Stimulated activated naive CD8-positive, alpha-beta T cell treated with anti-CD3 and anti-CD28 coated beads, Interleukin-15, Interleukin-2, amounts not matched to agents 100 U/mL and 50 U/mL, for 24 hours (primary cell): ENCODE data around the gene ADPGK.
A peak's percentile ranks its signal among the peaks of the same experiment; 100 is the strongest.
"Not testable (repeated sequence)": the region's sequence is repeated elsewhere in the genome, so short reads cannot be mapped to it uniquely, and the experiment has no call there.

Experiments used
- ATAC-seq: fragments of 150-1000 bp; cut with Tn5 transposase; one replicate; pipeline ENCODE4 v1.10.0; 2021
- DNase-seq: peaks from one replicate; pipeline ENCODE4 v3.0.0; 2021

ADPGK gene

GRCh38 chr15:72749700-72750099 is 33.9 kb downstream of the ADPGK start:
- ATAC-seq (no peak), DNase-seq (no peak)

- ATAC-seq, result peak; percentile 55
- DNase-seq, result no peak
These were observed 43.3 kb downstream of the ADPGK start for GRCh38 chr15:72740219-72740618.

- no peak for ATAC-seq
- no peak for DNase-seq
These were observed 45.8 kb downstream of the ADPGK start for GRCh38 chr15:72737723-72738122.

DNA sequence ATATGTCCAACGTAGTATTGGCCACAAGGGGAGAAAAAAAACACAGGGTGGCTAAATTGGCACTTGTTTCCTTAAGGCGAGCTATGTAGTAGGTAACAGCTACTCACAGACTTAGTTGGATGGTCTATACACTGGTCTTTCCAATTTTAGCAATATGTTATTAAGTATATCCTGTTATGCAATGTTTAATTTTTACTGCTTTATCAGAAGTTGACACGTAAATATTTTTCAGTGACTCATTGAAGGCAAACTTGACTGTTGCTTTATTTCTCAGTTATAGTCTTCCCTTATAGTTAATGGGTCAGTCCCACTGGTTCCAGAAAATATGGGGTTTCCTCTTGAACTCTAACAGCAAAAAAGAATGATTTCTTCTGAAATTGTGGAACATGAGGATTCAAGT is 46.5 kb downstream of the ADPGK start:
- DNase-seq, result no peak
- no peak for ATAC-seq

DNA sequence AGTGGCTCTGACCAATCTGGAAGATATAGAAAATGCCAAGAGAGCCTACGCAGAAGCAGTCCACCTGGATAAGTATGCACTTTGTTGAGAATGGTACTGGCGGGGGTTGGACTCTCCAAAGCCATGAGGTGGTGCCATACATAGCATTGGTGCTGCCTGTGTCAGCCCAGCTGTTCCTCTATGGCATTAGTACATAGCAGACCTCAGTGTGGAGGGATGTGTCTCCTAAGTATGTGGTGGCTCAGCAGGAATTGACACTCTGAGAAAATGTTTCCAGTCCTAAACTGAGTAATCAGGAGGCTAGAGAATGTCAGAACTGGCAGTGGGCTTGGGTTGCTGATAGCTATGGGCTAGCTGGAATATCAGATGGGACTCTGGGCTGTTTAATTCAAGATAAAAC is 48.4 kb downstream of the ADPGK start:
- no peak for ATAC-seq

DNA sequence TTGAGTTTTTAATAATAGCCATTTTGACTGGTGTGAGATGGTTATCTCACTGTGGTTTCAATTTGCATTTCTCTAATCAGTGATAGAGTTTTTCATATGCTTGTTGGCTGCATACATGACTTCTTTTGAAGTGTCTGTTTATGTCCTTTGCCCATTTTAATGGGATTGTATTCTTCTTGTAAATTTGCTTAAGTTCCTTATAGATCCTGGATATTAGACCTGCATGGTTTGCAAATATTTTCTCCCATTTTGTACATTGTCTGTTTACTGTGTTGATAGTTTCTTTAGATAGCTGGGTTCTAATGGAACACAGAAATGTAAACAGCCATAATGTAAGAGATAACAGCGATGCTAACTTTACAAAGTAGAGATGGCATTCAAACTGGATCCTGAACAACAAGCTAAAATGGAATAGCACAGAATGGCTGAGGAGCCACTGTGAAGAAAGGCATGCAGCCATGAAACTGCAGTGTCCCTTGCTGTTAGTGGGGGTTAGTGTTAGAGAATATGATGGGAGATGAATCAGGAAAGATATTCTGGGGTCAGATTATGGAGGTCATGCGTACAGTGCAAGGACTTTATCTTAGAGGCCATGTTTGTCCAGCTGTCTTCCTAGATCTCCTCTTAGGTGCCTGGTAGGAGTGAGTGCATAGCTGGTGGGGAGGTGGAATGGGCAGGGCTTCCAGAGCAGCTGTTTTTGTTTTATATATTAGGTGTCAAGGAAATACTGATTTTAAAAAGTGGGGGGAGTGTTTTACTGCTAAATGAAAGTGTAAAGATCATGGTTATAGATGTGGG is 49.4 kb downstream of the ADPGK start:
- no peak for DNase-seq
- ATAC-seq, result no peak

More for the DNA sequence above, 48.4 kb downstream of the ADPGK start:
- DNase-seq, result no peak

GRCh38 chr15:72732516-72732915 is 51.0 kb downstream of the ADPGK start:
- ATAC-seq, result no peak
- DNase-seq, result no peak

DNA sequence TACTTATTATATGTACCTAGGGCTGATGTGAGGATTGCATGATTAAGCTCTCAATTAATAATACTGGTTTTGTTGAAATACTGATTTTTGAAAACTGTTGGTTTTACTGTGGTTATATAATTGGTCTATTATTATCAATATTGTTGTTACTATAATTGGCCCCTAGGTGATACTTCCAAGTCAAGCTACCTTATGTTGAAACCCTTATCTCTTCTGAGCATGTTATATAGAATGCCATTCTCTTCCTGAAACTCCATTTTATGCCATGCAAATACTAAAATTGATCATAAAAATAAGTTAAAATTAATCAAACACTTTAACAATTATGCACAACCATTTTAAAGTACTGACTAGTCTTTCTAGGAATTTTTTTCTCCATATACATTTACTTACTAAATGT is 51.5 kb downstream of the ADPGK start:
- no peak for ATAC-seq

DNA sequence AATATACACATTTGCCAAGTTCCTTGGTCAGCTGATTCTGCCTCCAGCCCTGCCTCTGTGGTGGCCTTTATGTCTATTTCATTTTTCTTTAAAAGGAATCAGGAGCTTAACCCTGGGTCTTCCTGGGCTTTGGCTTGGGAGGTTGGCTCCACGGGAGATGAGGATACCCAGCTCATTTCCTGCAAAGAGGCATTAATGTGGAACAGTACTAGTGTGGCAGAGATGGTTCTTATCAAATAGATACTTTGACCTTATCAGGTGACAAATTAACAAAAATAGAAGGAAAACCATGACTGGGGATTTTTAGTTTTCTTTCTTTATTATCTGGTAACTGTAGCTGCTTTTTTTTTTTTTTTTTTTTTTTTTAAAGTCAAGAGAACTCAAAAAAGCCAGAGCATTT is 54.7 kb downstream of the ADPGK start:
- ATAC-seq, result no peak
- DNase-seq, result no peak

More for the DNA sequence above, 51.5 kb downstream of the ADPGK start:
- DNase-seq, result no peak

DNA sequence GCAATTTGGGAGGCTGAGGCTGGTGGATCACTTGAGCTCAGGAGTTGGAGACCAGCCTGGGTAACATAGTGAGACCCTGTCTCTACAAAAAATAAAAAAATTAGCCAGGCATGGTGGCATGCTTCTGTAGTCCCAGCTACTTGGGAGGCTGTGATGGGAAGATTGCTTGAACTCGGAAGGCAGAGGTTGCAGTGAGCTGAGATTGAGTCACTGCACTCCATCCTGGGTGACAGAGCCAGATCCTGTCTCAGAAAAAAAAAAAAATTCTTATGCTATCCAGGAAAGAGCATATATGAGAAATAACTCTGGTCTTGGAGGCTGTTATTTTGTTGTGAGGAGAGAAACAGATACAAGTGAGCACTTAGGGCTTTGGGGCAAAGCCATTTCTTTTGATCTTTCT is 55.3 kb downstream of the ADPGK start:
- ATAC-seq, DNase-seq: not testable (repeated sequence)

DNA sequence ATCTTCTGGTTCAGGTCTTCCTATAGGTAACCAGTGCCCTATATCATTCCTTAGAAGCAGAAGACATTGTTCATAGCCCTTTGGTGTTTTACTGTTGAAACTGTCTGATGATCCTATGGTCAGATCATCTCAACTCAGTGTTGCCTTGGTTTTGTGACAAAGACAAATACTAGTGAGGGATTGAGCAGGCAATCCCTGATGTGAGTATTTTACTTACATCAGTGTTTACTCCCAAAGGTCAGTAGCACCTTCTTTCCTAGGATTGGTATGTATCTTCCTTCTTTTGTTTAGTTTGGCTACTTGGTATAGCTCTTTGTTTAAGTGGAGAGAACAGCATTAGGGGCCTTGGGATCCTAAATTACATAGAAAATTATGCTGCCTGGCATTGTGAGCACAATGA is 56.4 kb downstream of the ADPGK start:
- DNase-seq, result no peak
- no peak for ATAC-seq

GRCh38 chr15:72725851-72726250 is 57.7 kb downstream of the ADPGK start:
- ATAC-seq, DNase-seq: not testable (repeated sequence)

DNA sequence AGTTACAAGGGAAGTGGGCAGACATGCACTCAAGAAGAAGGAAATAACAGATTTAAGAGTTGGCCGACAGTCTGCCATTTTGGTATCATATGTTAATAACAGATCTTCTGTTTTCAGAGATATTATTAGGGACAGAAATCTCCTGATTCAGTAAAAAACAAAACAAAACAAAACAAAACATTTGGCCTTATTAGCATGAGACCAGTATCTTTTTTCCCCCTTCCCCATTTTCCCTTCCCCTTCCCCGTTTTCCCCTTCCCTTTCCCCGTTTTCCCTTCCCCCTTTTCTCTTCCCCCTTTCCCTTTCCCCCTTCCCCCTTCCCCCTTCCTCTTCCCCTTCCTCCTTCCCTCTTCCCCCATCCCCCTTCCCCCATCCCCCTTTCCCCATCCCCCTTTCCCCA is 58.1 kb downstream of the ADPGK start:
- ATAC-seq, result no peak
- DNase-seq, result no peak

DNA sequence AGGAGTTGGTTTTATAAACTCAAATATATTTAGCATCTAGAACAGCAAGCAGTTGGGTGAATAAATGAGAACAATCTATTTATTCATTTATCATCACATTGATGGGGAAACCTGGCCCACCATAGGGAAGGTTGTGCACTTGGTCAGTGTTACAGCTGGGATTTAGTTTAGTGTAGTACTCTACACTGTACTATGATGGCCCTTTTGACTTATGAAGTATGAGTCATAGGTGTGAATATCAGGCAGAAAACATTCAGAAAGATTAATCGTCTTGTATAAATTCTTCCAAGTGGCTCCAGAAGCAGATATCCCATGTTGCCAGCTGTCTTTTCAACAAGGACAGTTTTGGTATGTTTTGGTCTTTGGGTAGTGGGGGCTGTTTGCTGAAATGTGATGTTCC is 59.5 kb downstream of the ADPGK start:
- no peak for DNase-seq
- ATAC-seq, result no peak

DNA sequence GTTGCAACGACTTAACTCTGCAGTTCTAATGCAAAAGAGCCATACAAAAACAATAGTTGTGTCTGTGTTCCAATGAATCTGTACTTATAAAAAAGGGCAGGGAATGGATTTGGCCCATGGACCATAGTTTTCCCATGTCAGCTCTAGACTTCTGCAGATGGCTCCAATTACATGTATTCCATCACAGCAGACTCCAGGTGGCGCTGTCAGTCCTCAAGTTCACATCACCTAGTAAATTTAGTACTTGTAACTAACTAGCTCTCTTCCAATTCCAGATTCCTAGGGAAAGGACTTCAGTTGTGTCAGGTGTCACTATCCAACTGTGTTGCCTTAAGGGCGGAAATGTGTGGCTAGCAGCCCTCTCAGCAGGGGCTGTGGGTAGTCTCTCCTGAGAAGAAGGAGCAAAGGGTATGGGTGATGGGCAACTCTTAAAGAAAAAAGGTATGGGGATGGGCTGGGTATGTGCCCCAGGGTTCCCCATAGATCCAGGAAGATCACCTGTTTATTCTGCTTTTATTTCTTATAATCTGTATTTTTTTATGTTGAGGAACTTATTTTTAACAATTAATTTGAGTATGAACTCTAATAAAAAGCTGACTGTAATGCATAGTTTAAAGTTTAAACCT is 61.4 kb downstream of the ADPGK start:
- ATAC-seq (no peak), DNase-seq (peak; percentile 72)

DNA sequence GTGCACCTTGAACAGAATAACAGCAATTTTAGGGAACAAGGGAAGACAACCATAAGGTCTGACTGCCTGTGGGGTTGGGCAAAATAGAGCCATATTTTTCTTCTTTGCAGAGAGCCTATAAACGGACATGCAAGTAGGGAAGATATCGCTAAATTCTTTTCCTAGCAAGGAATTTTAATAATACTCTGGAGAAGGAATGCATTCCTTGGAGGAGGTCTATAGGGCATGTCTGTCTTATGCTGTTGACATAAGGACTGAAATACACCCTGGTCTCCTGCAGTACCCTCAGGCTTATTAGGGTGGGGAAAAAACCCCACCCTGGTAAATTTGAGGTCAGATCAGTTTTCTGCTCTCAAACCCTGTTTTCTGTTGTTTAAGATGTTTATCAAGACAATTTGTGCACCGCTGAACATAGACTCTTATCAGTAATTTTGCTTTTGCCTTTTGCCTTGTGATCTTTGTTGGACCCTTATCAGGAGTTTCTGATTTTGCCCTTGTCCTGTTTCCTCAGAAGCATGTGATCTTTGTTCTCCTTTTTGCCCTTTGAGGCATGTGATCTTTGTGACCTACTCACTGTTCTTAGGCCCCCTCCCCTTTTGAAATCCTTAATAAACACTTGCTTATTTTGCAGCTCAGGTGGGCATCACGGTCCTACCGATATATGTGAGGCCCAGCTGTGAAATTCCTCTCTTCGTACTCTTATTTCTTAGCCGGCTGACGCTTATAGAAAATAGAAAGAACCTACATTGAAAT is 74.8 kb downstream of the ADPGK start:
- ATAC-seq, DNase-seq: not testable (repeated sequence)

DNA sequence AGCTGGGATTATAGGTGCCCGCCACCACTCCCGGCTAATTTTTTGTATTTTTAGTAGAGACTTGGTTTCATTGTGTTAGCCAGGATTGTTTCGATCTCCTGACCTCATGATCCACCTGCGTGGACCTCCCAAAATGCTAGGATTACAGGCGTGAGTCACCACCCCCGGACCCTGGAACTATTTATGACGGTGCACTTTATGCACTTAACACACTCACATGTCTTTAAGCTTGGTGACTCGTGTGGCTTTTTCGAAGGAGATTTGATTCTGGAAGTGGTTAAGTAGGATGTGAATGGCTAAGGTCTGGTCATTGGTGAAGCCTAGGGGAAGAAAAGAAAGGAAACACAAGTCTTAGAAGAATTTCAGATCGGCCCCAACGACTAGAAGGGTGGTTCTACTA is 77.3 kb downstream of the ADPGK start:
- DNase-seq (no peak), ATAC-seq (no peak)
